DMS53 (cell line): ENCODE results near the gene MN1.

ENCODE experiments used
- DNase-seq: peaks from one replicate; lab custom pipeline; 2025; lab: John Stamatoyannopoulos, UW

The MN1 gene

GRCh38 chr22:27782088-27782487 is 19.5 kb downstream of the MN1 start:
- DNase-seq: no peak

DNA sequence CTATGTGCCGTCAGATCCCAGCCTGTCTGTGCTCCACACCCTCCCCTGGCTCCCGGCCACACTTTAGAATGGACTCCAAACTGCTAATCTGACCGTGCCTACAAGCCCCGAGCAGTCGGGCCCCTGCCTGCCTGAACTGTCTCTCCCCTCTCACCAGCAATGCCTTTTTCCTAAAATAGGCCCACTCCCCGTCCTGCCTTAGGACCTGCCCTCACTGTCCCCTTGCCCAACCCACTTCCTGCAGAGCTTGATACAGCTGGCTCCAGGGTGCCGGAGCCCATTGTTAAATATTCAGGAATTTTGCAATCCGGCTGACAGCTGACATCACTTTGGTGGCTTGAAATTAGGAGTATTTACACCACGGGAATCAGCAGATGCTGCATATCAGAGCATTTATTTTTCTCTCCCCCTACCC is 21.4 kb downstream of the MN1 start:
- no peak for DNase-seq

DNA sequence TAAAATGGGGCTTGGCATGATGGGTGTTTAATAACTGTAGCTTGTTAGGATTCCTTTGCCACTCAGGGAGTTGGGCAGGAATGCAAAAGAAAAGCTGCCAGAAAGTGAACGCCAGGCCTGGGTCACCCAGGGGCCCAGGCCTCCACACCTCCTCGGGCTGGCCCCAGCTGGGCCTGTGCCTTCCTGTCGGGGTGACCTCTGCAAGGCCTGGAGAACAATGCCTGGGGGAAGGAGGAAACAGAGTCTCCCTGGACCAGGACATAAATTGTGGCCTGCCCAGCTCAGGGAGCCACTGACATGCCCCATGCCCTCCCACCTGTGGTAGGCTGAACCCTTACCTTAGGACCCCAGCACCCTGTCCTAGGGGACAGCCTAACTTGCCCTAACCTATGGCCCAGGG is 21.9 kb downstream of the MN1 start:
- no peak for DNase-seq

DNA sequence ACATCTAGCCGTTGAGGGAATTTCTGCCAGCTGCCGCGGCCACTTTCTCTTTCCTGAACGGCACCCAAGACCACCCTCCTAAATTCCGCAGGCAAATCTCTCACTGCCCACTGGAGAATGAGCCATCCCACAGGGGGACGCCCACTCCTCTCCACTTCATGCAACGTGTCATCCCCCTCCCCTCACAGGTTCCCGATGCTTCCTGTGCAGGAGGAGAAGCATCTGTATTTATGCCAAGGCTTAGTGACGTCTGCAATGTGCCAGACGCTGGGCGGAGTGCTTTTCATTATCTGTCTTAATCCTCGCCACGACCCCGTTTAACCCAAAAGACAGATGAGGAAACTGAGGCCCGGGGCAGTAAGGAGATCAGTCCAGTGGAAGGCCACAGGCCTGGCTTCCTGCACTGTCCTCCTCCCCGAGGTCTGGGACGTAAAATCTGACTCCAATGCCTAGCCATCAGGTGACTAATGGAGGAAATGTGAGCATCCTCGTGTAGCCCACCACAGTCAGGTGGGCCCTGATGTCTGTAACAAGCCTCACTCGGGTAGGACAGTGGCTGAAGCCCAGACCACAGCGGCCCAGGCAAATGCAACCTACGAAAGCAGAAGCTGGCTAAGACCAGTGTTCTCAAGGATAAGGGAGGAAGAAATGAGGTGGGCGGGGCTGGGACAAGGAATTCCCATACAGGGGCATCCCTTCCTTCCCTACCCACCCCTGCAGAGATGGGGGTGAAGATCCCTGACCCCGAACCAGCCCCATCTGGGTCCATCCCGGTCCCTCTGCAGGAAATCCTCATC is 23.1 kb downstream of the MN1 start:
- no peak for DNase-seq

DNA sequence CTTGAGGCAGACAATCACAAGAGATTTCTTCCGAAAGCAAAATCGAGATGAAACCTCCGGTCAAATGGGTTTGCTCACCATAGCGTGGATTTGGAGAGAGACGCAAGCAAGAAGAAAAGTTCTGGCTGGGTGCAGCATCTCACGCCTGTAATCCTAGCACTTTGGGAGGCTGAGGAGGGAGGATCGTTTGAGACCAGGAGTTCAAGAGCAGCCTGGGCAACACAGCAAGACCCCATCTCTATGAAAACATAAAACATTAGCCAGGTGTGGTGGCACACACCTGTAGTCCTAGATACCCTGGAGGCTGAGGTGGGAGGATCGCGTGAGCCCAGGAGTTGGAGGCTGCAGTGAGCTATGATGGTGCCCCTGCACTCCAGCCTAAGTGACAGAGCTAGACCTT is 24.4 kb downstream of the MN1 start:
- DNase-seq: no peak

GRCh38 chr22:27776650-27776958 is 25.0 kb downstream of the MN1 start:
- DNase-seq: no peak

DNA sequence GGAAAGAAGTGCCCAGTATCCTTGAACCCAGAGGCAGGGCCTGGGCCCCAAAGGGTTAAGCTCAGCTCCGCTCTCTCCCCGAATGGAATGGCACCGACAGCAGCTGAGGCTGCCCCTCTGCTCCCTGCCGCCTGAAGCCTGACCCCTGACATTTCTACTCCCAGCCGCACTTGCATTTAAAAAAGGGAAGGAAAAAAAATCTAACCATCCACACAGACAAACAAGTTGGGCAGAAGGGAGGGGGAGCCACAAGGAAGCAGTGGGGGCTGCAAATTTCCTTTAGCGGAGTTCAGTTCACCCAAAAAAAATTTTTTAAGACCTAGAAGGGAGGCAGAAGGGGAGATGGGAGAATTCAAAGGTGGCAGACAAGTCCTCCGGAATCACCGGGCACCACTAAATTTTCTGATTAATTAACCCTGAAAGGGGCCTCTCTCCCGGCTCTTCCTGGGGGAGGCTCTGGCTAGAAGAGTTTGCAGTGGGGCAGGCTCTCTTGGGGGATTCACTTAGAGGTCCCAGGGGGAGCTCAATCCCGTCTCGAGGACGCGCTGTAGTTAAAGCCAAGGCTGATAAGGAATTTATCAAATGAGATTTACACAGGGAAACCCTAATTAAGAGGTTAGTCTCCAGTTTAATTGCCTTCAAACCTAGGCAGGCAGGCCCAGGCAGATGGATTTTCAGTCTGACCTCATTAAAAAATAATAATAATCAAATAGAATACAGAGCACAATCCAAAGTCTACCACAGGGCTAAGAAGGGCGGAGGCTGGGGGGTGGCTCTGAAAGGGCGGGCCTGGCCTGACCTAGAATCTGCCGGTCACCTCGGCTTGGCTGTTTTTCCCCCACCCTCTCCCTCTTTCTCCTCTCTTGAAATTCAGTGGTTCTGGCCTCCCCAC is 25.6 kb downstream of the MN1 start:
- DNase-seq: no peak

GRCh38 chr22:27775087-27775698 is 26.4 kb downstream of the MN1 start:
- DNase-seq: no peak

DNA sequence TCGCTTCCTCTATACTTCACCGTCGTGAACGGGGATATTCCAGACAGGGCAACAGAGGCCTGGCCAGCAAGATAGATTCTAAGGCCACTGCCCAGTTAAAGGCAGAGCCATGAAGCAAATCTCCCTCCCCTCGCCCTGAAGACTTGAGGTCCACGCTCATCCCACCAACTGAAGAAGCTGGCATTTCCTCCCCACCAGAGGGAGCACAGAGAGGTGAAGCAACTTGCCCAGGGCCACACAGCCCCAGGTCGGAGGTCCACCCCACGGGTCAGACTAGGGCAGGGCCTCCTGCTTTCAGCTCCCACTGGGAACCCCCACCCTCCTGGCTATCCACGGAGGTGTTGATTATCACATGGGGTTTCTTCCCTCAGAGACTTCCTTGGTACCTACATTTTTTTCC is 27.4 kb downstream of the MN1 start:
- no peak for DNase-seq

DNA sequence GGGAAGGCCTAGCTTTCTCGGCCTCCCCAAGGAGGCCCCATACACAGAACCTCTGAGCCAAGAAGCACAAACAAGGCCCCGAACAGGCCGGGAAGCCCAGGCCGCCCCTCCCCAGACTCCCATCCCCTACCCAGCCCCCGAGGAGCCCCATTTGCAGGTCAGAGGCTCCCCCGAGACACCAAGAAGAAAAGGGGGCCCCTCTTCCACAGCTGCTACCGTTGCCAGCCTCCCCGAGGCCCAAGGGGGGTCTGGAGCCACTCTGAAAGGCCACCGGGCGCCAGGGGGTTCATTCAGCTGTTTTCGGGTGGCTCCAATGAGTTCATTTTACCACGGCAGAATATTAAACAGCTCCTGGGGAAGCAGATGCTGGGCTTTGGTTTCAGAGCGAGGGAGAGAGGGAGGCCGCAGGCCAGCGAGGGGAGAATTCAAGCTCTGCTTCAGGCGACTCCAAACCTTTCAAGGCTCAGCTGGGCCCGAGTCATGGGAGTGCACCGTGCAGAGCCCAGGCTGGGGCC is 28.5 kb downstream of the MN1 start:
- DNase-seq: no peak

DNA sequence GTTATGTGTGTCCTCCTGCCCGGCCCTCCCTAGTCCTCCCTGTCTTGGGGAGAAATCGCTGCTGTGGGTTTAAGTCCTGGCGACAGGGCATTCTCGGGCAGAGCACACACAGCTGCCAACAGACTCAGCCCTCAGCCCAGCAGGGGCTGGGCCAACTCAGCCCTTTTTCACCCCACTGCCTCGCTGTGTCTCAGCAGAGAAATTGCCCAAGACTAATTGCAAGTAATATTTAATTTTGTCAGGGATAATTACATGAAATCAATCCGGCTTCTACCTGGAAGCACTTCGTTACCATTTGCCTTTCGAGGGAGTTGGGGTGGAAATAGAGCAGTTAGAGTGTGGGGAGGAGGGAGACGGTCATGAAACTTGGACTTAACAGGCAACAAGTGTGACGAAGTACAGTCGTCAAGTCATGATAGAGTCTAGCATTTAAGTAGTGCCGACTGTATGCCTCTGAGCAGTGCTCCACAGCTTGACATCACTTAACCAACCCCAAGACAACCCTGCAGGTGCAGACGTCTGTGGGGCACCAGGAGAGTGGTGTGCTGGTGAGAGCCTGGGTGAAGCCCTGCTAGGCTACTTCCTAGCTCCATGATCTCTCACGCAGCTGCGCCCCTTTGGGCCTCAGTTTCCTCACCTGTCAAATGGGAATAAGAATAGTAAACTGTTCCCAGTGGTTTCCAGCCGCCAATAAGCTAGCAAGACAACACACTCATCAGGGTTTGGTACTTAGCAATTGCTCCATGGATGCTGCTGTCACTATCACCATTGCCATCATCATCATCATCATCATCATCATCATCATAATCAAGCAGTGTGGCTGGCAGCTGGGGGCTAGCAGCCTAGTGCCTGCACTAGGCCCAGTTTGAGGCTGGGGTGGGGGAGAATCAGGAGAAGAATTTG is 29.2 kb downstream of the MN1 start:
- DNase-seq: no peak

GRCh38 chr22:27771637-27772036 is 29.9 kb downstream of the MN1 start:
- no peak for DNase-seq

DNA sequence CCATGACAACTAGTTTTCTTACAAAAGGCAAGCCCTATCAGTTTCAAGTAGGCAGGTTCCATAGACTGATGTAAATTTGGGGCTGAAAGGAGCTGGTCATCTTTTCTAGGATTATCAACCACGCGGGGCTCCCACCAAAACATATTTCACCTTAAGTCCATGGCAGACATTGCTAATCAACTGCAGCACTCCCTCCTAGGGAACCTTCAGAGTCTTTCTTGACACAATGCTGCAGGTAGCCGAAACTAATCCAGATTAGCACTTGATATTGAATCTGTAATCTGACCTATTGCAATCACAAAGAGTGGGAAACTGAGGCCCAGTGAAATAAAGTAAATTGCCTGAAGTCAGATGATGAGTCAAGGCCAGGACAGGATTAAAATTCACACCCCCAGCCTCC is 32.5 kb downstream of the MN1 start:
- DNase-seq: no peak

DNA sequence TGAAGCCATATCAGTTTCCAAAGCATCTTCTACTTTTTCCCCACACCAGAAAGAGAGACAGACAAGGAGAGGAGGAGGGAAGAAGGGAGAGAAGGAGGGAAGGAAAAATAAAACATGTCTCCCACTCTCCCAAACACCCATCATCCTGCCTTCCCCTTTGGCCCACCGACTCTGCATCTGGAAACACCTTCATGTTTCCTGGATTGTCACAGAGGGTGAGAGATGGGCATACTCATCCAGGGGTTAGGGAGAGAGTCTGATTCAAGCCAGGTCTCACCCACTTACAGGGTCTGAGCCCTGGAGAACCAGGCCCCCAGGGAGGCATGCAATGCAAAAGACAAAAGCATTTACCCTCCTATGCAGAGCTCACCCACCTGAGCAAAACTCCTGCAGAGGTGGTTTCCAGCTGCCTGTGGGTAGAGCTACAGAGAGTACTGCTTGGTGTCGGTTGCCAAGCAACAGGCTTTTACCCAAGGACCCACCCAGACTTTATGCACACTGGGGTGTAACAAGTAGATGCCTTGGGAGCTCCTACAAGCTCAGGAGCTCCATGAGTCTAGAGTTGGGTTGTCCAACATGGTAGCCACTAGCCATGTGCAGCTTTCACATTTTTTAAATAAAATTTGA is 33.4 kb downstream of the MN1 start:
- DNase-seq: no peak

GRCh38 chr22:27766679-27767078 is 34.9 kb downstream of the MN1 start:
- no peak for DNase-seq

GRCh38 chr22:27765706-27766291 is 35.8 kb downstream of the MN1 start:
- DNase-seq: no peak

DNA sequence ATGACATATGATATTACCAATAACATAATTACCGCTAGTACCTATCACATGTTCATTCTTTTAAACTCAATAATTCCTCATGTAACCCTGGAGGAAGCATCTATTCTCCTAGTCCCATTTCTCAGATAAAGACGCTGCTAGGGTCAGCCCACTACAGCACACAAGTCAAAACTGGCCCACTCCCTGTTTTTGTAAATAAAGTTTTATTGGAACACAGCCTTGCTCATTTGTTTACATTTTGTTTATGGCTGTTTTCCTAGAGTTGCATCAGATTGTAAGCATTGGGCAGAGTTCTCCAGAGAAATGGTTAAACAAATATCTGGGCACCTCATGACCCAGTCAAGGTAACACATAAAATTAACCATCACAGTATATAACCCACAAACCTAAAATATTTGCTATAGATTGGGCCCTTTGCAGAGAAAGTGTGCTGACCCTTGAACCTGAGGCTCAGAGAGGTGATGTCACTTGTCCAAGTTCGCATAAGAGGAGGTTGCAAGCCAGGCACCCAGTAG is 36.8 kb downstream of the MN1 start:
- no peak for DNase-seq

- DNase-seq: no peak
These were observed 39.9 kb downstream of the MN1 start for GRCh38 chr22:27761665-27762064.

GRCh38 chr22:27761000-27761399 is 40.6 kb downstream of the MN1 start:
- DNase-seq: no peak

GRCh38 chr22:27760474-27760873 is 41.1 kb downstream of the MN1 start:
- DNase-seq: no peak
